Measurements from ENCODE around the gene HOXA6. TPM values are rescaled to one million over a fixed set of nuclear protein-coding genes. Genes with fewer than 3 reads are reported as not detected.

HOXA6 gene
- total and polyA plus RNA-seq, 9 donors: 4.2 to 10.5 (median 5.6) TPM

DNA sequence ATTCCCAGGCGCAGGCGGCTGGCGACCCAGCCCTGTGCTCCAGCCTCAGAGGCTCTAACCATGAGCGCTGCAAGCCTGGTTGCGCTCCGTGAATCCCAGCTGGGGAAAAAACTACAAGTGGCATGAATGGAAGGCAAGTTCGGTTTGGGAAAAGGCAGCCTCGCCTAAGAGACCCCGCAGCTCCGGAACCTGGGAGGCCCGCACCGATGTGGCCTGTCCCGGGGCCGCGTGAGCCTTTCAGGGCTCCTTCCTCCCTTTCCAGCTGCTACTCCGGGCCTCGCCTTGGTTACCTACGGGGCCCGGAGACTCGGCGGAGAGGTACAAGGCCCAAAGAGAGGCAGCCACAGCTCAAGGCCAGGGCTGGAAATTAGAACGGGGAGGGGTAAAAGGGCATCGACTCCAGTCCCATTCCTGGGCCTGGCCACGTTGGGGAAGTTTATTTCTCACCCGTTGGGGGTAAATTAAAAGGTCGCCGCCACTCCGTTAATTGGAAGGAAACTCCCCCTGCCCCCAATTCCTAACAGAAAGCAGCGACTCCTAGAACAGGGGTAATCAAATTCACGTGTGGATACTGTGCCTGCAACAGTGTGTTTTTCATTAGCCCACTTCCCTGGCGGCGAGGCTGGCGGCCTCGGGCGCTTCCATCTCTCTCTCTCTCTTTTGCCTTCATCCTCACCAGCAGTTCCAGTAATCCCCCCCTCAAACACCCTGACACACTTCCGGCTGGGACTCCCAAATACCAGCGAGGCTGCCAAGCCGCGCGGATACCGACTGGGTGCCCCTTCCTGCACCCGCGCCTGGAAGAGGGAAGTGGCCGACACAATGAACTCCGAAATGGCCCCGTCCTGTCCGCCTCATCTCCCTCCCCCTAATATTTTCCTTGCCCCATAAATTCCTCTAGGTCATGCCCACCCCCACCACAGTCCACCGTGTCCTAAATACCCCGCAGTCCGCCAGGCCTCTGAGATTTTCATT, 19.2 kb upstream of the HOXA6 start:
- Histone ChIP-seq H3K4me3 (ENCODE audit: low read length) (peak overlapping the region; percentile 72), H3K9me3 (replicated peaks; ENCODE audit: control insufficient read depth, low read depth, low read length) (no peaks in the 10 kb centered on the region), H3K36me3 (ENCODE audit: control insufficient read depth, insufficient read depth, low read length) (peaks cover 18% of the 10 kb centered on the region), H3K27me3 (ENCODE audit: control insufficient read depth, insufficient read depth, low read length) (peaks cover 65% of the 10 kb centered on the region), H3K4me1 (ENCODE audit: control insufficient read depth, insufficient read depth, low read length) (peaks cover 55% of the 10 kb centered on the region), H3K27ac (ENCODE audit: low read length) (peak overlapping the region; percentile 98)
- DNase-seq: peak; percentile 72
- 8% methylated on average over 33 of the region's 50 CpGs for WGBS (ENCODE audit: insufficient coverage)

DNA sequence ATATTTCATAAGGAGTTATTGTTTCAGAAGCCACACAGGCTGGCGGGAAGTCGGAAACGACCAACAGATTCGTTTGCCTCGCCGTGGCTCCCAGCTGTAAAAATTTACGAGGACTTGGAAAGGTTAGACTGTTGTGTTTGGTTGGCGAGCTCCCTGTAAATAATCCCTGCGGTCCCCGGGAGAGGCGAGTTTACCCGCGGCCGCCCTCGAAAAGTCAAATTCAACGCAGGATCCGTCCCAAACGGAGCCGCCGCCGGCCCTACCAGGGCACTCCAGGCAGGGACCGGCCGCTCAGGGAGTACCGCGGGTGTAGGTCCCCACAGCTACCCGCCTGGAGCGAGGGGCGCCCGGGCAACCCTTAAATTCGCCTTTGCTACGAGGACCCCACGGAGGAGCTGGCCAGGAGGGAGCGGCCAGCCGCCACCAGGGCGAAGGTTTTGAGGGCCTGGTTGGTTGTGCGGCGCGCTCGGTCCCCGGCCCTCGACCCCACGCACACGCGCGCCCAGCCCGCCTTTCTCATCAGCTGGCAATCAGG, 18.5 kb upstream of the HOXA6 start:
- 3% methylated on average over 46 of the region's 46 CpGs for WGBS (ENCODE audit: insufficient coverage)
- H3K36me3 ChIP-seq (ENCODE audit: control insufficient read depth, insufficient read depth, low read length): peaks cover 13% of the 10 kb centered on the region
- peak overlapping the region; percentile 98 for H3K27ac ChIP-seq (ENCODE audit: low read length)
- DNase-seq: peak; percentile 86
- H3K9me3 ChIP-seq (replicated peaks; ENCODE audit: control insufficient read depth, low read depth, low read length): no peaks in the 10 kb centered on the region
- H3K4me3 ChIP-seq (ENCODE audit: low read length): peak overlapping the region; percentile 72
- peaks cover 60% of the 10 kb centered on the region for H3K27me3 ChIP-seq (ENCODE audit: control insufficient read depth, insufficient read depth, low read length)
- H3K4me1 ChIP-seq (ENCODE audit: control insufficient read depth, insufficient read depth, low read length): peaks cover 57% of the 10 kb centered on the region

DNA sequence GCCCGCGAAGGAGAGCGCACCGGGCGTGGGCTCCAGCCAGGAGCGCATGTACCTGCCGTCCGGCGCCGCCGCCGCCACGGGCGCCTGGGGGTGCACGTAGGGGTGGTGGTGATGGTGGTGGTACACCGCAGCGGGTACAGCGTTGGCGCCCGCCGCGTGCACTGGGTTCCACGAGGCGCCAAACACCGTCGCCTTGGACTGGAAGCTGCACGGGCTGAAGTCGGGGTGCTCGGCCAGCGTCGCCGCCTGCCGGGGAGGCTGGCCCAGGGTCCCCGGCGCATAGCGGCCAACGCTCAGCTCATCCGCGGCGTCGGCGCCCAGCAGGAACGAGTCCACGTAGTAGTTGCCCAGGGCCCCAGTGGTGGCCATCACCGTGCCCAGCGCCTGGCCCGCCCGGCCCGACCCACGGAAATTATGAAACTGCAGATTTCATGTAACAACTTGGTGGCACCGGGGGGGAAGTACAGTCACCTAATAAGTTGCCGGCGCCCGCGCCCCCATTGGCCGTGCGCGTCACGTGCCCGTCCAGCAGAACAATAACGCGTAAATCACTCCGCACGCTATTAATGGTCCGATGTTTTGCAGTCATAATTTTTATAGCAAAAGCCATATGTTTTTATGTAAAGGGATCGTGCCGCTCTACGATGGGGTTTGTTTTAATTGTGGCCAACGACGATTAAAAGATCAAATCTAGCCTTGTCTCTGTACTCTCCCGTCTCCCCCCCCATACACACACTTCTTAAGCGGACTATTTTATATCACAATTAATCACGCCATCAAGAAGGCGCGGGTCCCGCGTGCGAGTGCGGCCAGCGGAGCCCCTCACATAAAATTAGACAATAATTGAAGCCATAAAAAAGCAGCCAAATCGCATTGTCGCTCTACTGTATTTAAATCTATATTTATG, 17.8 kb upstream of the HOXA6 start, which contains the start of gene HOXA9:
Gene HOXA9 (minus strand): TSS at position 449 of the 907 bp plus-strand sequence. CDS start 80 bp downstream, at position 369.
- WGBS (ENCODE audit: insufficient coverage): 0% methylated on average over 55 of the region's 82 CpGs
- H3K27ac ChIP-seq (ENCODE audit: low read length): peak within 1 kb of the TSS; percentile 98
- peaks cover 60% of the 10 kb centered on the region for H3K27me3 ChIP-seq (ENCODE audit: control insufficient read depth, insufficient read depth, low read length)

DNA sequence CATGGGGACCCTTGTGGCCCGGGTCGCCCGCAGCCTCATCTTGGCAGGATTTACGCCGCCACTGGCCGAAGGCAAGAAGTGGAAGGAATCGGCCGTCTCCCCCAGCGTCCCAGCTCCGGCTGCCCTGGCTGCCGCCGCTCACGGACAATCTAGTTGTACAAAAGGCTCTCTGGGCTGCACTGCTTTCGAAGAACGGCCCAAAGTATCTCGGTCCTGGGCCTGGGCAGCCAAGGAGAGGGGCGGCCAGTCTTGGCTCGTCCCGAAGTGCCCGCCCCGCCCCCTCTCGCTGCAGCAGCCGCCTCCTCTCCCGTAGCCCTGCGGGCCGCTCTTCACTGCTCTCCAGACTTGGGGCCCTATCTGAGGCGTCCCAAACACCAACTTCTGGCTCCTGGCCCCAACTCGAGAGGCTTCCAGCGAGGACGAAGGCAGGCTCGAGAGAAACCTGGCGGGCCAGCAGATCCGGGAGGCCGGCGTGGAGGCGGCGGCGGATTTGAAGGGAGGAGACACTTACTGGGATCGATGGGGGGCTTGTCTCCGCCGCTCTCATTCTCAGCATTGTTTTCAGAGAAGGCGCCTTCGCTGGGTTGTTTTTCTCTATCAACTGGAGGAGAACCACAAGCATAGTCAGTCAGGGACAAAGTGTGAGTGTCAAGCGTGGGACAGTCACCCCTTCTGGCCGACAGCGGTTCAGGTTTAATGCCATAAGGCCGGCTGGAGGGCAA, 17.0 kb upstream of the HOXA6 start:
- peak; percentile 72 for DNase-seq
- Histone ChIP-seq H3K4me1 (ENCODE audit: control insufficient read depth, insufficient read depth, low read length) (peaks cover 59% of the 10 kb centered on the region), H3K4me3 (ENCODE audit: low read length) (peak overlapping the region; percentile 72)

More for the DNA sequence above, 17.8 kb upstream of the HOXA6 start, which contains the start of gene HOXA9:
- peaks cover 13% of the 10 kb centered on the region for H3K36me3 ChIP-seq (ENCODE audit: control insufficient read depth, insufficient read depth, low read length)
- peaks cover 60% of the 10 kb centered on the region for H3K4me1 ChIP-seq (ENCODE audit: control insufficient read depth, insufficient read depth, low read length)
- H3K4me3 ChIP-seq (ENCODE audit: low read length): peak within 1 kb of the TSS; percentile 72
- H3K9me3 ChIP-seq (replicated peaks; ENCODE audit: control insufficient read depth, low read depth, low read length): no peaks in the 10 kb centered on the region
- peak; percentile 98 for DNase-seq

GRCh38 chr7:27164045-27164366, 16.4 kb upstream of the HOXA6 start:
- Histone ChIP-seq H3K4me1 (ENCODE audit: control insufficient read depth, insufficient read depth, low read length) (peaks cover 64% of the 10 kb centered on the region), H3K36me3 (ENCODE audit: control insufficient read depth, insufficient read depth, low read length) (peaks cover 10% of the 10 kb centered on the region), H3K27ac (ENCODE audit: low read length) (peak overlapping the region; percentile 98), H3K27me3 (ENCODE audit: control insufficient read depth, insufficient read depth, low read length) (peaks cover 58% of the 10 kb centered on the region), H3K4me3 (ENCODE audit: low read length) (peak overlapping the region; percentile 72), H3K9me3 (replicated peaks; ENCODE audit: control insufficient read depth, low read depth, low read length) (no peaks in the 10 kb centered on the region)
- WGBS (ENCODE audit: insufficient coverage): 14% methylated on average over 6 of the region's 12 CpGs
- peak; percentile 53 for DNase-seq

More for the DNA sequence above, 17.0 kb upstream of the HOXA6 start:
- Histone ChIP-seq H3K9me3 (replicated peaks; ENCODE audit: control insufficient read depth, low read depth, low read length) (no peaks in the 10 kb centered on the region), H3K27me3 (ENCODE audit: control insufficient read depth, insufficient read depth, low read length) (peaks cover 57% of the 10 kb centered on the region), H3K36me3 (ENCODE audit: control insufficient read depth, insufficient read depth, low read length) (peaks cover 13% of the 10 kb centered on the region), H3K27ac (ENCODE audit: low read length) (peak overlapping the region; percentile 98)
- WGBS (ENCODE audit: insufficient coverage): 2% methylated on average over 44 of the region's 47 CpGs

DNA sequence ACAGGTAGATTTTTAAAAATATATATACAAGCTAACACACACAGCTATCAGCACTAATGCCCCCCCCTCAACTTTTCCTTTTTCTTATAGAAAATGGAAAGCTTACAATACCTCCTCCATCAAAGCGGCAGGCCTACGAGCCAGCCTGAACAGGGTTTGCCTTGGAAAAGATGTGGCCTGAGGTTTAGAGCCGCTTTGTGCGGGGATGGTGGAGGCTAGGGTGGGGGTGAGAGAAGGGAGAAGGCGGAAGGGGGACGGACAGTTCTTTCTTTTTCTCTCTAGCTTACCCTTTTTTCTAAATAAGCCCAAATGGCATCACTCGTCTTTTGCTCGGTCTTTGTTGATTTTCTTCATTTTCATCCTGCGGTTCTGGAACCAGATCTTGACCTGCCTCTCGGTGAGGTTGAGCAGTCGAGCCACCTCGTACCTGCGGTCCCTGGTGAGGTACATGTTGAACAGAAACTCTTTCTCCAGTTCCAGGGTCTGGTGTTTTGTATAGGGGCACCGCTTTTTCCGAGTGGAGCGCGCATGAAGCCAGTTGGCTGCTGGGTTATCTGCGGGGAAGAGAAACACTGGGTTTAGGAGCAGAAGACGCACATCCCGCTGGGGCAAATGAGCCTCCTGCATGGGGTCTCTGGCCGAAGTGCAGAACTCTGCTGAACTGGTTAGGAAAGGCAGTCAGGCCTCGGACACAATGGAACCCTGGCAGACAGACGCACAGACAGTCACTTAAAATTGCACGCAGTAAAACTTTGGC, 15.9 kb upstream of the HOXA6 start:
- Histone ChIP-seq H3K36me3 (ENCODE audit: control insufficient read depth, insufficient read depth, low read length) (peaks cover 10% of the 10 kb centered on the region), H3K27me3 (ENCODE audit: control insufficient read depth, insufficient read depth, low read length) (peaks cover 57% of the 10 kb centered on the region), H3K4me3 (ENCODE audit: low read length) (peak overlapping the region; percentile 72), H3K27ac (ENCODE audit: low read length) (peak overlapping the region; percentile 98), H3K4me1 (ENCODE audit: control insufficient read depth, insufficient read depth, low read length) (peaks cover 64% of the 10 kb centered on the region), H3K9me3 (replicated peaks; ENCODE audit: control insufficient read depth, low read depth, low read length) (no peaks in the 10 kb centered on the region)
- WGBS (ENCODE audit: insufficient coverage): 12% methylated on average over 16 of the region's 24 CpGs
- peak; percentile 52 for DNase-seq

DNA sequence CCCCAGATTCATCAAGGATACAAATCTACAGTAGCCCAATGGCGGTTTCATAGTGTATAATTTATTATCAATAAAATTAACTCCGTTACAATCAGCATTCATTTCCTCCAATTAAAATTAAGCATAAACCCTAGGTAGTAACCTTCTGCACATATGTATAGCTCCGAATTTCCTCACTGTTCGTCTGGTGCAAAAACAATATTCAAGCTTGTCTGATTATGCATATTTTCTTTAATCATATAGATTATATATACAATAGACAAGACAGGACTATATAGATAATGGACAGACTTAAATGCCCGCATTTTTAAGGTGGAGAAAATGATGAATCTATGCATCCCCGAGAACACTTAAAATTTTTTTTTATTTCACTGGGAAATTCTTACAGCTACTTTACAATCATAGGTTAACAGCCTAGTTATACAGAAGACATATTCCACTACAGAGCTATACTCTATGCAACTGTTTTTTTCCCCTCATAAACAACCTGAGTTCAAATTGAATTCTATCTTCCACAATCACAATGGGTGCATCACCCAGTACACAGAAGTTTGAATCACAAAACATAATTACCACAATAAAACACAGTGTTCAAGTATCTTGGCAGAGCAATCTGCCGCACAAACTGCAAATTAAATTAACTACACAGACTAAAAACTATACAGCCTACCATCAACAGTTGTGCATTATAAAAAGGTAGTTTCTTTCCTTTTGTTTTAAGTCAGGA, 15.2 kb upstream of the HOXA6 start:
- no CpG with 5 or more reads among the region's 7 CpGs for WGBS (ENCODE audit: insufficient coverage)
- H3K27ac ChIP-seq (ENCODE audit: low read length): peak overlapping the region; percentile 98
- peaks cover 56% of the 10 kb centered on the region for H3K27me3 ChIP-seq (ENCODE audit: control insufficient read depth, insufficient read depth, low read length)
- H3K4me3 ChIP-seq (ENCODE audit: low read length): peak overlapping the region; percentile 72
- H3K36me3 ChIP-seq (ENCODE audit: control insufficient read depth, insufficient read depth, low read length): peaks cover 10% of the 10 kb centered on the region
- peak; percentile 36 for DNase-seq
- no peaks in the 10 kb centered on the region for H3K9me3 ChIP-seq (replicated peaks; ENCODE audit: control insufficient read depth, low read depth, low read length)
- peaks cover 61% of the 10 kb centered on the region for H3K4me1 ChIP-seq (ENCODE audit: control insufficient read depth, insufficient read depth, low read length)

DNA sequence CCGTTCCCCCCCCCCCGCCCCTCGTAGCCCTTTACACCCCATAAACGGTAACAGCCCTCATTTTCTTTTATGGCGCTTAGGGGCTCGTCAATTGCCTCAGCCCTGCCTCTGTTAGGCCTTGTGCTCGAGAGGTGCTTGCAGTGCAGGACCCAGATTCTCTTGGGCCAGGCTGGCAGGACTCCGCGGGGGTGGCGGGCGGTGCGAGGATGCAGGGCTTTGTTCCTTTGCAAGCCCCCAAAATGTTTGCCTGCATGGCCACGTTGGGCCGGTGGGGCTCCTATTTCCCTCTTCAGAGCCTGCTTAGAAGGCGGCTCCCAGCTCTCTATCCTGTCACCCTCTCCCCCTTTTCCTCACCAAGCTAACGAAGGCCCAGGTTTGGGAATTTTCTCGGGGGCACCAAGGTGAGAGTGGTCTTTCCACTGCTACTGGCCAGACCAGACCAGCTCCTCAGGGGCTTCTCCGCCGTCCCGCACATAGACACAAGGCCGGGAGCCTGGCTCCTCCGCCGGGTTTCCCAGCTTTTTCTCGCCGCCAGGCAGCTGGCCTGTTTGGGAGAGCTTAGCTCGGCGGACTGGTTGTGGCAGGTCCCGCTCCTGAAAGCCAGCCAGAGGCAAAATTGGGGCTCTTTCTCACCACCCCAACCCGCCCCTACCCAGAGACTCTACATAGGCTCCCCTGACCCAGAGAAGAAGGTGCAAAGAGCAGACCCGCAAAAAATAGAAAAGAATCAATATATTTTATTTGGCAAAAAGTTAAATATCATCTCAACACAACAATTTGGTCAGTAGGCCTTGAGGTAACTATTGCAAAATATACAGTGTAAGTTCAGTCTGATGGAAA, 14.4 kb upstream of the HOXA6 start:
- Histone ChIP-seq H3K36me3 (ENCODE audit: control insufficient read depth, insufficient read depth, low read length) (peaks cover 10% of the 10 kb centered on the region), H3K27me3 (ENCODE audit: control insufficient read depth, insufficient read depth, low read length) (peaks cover 60% of the 10 kb centered on the region), H3K4me1 (ENCODE audit: control insufficient read depth, insufficient read depth, low read length) (peaks cover 61% of the 10 kb centered on the region), H3K4me3 (ENCODE audit: low read length) (peak overlapping the region; percentile 72), H3K9me3 (replicated peaks; ENCODE audit: control insufficient read depth, low read depth, low read length) (no peaks in the 10 kb centered on the region), H3K27ac (ENCODE audit: low read length) (peak overlapping the region; percentile 97)
- WGBS (ENCODE audit: insufficient coverage): 21% methylated on average over 16 of the region's 30 CpGs
- peak; percentile 69 for DNase-seq
